Measurements from ENCODE around the gene OR52K1. TPM values are rescaled to one million over a fixed set of nuclear protein-coding genes. Genes with fewer than 3 reads are reported as not detected.

OR52K1 gene
- not detected for total RNA-seq

DNA sequence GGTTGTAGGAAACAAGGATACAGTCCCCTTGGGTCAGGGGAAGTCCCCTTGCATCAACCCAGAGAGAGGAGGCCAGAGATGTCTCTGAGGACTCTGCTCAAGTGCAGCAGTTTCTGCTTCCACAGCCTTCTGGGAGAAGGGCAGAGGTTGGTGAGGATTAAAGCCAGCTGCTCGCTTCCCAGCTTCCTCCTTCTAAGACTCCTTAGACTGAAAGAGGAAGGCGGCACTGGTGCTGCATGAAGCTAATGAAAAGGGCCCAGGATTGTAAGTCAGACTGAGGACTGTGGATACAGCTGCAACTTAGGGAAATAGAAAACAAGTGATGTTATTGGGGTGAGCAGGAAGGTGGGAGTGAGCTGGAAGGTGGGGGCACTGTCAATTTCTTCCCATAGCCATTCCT, at the start of gene OR52K1:
TSS of gene OR52K1 (plus strand) at position 202 of the 400 bp plus-strand sequence. CDS start 6,255 bp downstream, outside the sequence.
- ATAC-seq: peak; percentile 31 to 50
- peaks cover 0 to 8% of the 10 kb centered on the region in 2 donors for H3K4me1 Mint-ChIP-seq (ENCODE audit: low read depth in 2 of 2)
- H3K27ac Mint-ChIP-seq: no peak within 1 kb of the TSS
- peaks cover 2 to 16% of the 10 kb centered on the region in 2 donors for H3K27me3 Mint-ChIP-seq
- H3K4me3 Mint-ChIP-seq: no peak within 1 kb of the TSS
- DNase-seq (ENCODE audit: low spot score): no peak
- H3K9me3 Mint-ChIP-seq: no peaks in the 10 kb centered on the region
- H3K36me3 Mint-ChIP-seq: no peaks in the 10 kb centered on the region

DNA sequence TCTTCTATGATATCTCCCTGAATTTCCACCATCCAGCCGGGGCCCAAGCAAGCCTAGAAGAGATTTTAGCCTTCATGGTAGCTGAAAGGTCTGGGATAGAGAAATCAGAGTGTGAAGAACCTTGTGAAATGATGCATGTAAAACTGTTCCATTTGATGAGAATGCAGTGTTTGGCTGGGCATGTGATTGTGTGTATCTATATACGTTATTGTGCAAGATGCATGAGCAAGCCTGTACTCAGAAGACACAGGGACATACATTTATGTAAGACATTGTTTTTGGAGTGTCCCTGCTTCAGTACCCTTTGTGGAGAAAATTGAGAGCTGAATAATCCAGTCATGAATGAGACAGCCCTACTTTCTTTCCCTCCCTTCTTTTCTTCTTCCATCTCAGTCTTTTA, 48.6 kb upstream of the OR52K1 start:
- peaks cover 28 to 50% of the 10 kb centered on the region in 2 donors for H3K27me3 Mint-ChIP-seq

DNA sequence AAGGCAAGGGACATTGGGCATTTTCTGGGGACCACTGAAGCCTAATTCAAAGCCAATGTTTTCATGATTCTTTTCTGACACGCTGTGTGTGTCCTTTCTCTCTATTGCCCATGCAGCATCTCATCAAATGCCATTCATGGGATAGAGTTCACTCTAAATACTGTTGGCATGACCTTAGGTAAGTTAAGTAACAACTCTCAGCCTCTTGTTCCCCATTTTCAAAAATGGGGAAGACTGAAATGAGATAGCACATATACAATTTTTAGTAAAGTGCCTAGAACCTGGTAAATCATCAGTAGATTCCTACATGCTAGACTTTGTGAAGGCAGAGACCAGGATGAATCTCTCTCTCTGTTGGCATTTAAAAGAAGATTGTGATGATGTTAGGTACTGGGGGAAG, 46.0 kb upstream of the OR52K1 start:
- H3K4me3 Mint-ChIP-seq: no peak overlapping the region
- ATAC-seq (no peak), DNase-seq (ENCODE audit: low spot score) (no peak)
- peaks cover 24 to 46% of the 10 kb centered on the region in 2 donors for H3K27me3 Mint-ChIP-seq
- H3K27ac Mint-ChIP-seq: no peak overlapping the region
- H3K4me1 Mint-ChIP-seq (ENCODE audit: low read depth in 2 of 2): no peaks in the 10 kb centered on the region
- H3K9me3 Mint-ChIP-seq: no peaks in the 10 kb centered on the region
- no peaks in the 10 kb centered on the region for H3K36me3 Mint-ChIP-seq

More for the DNA sequence above, 48.6 kb upstream of the OR52K1 start:
- no peaks in the 10 kb centered on the region for H3K4me1 Mint-ChIP-seq (ENCODE audit: low read depth in 2 of 2)
- DNase-seq (ENCODE audit: low spot score) (no peak), ATAC-seq (no peak)
- H3K36me3 Mint-ChIP-seq: no peaks in the 10 kb centered on the region
- no peak overlapping the region for H3K27ac Mint-ChIP-seq
- no peaks in the 10 kb centered on the region for H3K9me3 Mint-ChIP-seq
- H3K4me3 Mint-ChIP-seq: no peak overlapping the region

DNA sequence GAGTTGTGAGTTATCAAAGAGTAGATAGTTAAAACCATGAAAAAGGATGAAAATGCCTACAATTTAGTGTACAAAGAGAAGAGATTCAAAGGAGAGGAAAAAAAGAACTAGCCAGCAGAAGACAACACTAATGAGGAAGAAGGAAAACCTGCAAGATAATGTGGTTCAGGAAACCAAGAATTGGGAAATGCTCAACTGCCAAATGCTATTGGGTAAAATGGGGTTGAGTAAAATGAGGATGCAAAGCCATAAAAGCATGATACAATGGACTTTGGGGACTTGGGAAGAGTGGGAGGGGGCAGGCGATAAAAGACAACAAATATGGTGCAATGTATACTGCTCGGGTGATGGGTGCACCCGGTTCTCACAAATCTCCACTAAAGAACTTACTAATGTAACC, 40.9 kb upstream of the OR52K1 start:
- no peaks in the 10 kb centered on the region for H3K36me3 Mint-ChIP-seq
- no peaks in the 10 kb centered on the region for H3K4me1 Mint-ChIP-seq (ENCODE audit: low read depth in 2 of 2)
- H3K4me3 Mint-ChIP-seq: no peak overlapping the region
- ATAC-seq: no peak
- DNase-seq (ENCODE audit: low spot score): no peak
- H3K27ac Mint-ChIP-seq: no peak overlapping the region
- H3K27me3 Mint-ChIP-seq: peaks cover 19 to 25% of the 10 kb centered on the region in 2 donors
- no peaks in the 10 kb centered on the region for H3K9me3 Mint-ChIP-seq

DNA sequence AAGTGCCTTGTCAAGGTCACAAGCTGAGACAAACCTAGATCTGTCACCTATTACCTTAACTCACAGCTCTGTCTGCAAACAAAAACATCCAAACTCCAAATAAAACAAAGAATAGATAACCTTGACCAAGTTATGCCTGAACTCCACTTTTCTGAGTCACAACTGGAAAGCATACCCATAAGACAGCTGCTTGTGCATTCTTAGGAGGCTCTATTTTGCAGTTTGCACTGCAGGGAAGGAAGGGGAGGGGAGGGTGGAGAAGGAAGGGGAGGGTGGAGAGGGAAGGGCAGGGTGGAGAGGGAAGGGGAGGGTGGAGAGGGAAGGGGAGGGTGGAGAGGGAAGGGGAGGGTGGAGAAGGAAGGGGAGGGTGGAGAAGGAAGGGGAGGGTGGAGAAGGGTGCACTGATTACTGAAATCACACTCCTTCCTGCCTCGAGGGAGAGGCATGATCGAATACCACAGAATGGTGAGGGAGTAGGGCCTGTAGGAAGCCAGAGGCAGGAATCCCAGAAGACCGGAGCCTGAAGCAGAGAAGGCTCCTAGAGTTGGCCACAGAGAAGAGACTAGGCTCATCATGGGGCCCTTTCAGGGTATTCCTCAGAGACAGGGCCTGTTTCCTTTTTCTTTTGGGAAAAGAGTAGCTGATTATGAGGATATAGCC, 39.1 kb upstream of the OR52K1 start:
- ATAC-seq (no peak), DNase-seq (ENCODE audit: low spot score) (no peak)
- Mint-ChIP-seq H3K27me3 (peaks cover 9 to 10% of the 10 kb centered on the region in 2 donors), H3K4me1 (ENCODE audit: low read depth in 2 of 2) (no peaks in the 10 kb centered on the region), H3K9me3 (no peaks in the 10 kb centered on the region), H3K27ac (no peak overlapping the region), H3K36me3 (no peaks in the 10 kb centered on the region), H3K4me3 (no peak overlapping the region)

DNA sequence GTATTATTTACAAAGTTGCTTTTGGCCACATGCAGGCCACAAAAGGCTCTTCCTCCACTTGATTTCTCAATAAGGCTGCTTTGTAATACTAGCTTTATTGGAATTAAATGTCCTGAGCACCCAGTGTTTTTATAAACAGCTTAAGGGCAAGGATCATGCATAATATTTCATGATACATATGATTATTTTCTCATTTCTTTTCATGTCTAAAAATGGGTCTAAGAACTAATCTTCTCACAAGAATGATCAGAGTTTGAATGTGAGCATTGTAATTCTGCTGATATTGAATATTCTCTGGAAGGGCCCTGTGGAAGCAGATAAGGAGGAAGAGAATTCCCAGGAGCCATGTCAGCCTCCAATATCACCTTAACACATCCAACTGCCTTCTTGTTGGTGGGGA, 33.5 kb upstream of the OR52K1 start, which contains the start of gene OR52K2:
TSS of gene OR52K2 (plus strand) at position 301 of the 400 bp plus-strand sequence. CDS start at position 346, 45 bp downstream.
- H3K4me3 Mint-ChIP-seq: no peak within 1 kb of the TSS
- DNase-seq (ENCODE audit: low spot score) (no peak), ATAC-seq (no peak)
- no peak within 1 kb of the TSS for H3K27ac Mint-ChIP-seq
- no peaks in the 10 kb centered on the region for H3K4me1 Mint-ChIP-seq (ENCODE audit: low read depth in 2 of 2)
- H3K36me3 Mint-ChIP-seq: no peaks in the 10 kb centered on the region
- H3K27me3 Mint-ChIP-seq: peaks cover 0 to 4% of the 10 kb centered on the region in 2 donors
- H3K9me3 Mint-ChIP-seq: no peaks in the 10 kb centered on the region

DNA sequence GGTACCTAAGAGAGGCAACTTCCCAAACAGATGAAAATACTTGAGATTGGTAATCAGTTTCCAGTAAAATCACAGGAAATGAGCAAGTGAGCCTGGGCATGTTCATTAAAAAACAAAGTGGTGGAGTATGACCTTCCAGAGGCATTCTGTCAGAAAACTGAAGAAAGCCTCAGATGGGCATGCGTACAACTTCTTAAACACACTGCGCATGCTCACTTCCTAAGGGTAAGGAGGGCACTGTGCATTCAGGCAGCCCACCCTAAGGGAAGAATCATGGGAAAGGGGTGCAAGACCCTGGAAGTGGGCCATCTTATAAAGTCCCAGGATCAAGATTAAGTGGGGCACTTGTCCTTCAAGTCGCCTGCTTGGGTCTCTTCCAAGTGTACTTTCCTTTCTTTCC, 29.3 kb upstream of the OR52K1 start:
- H3K9me3 Mint-ChIP-seq: no peaks in the 10 kb centered on the region
- no peak overlapping the region for H3K4me3 Mint-ChIP-seq
- H3K36me3 Mint-ChIP-seq: no peaks in the 10 kb centered on the region
- peaks cover 4% of the 10 kb centered on the region in 2 donors for H3K4me1 Mint-ChIP-seq (ENCODE audit: low read depth in 2 of 2)
- H3K27ac Mint-ChIP-seq: no peak overlapping the region
- ATAC-seq: no peak
- peaks cover 14 to 19% of the 10 kb centered on the region in 2 donors for H3K27me3 Mint-ChIP-seq
- no peak for DNase-seq (ENCODE audit: low spot score)

DNA sequence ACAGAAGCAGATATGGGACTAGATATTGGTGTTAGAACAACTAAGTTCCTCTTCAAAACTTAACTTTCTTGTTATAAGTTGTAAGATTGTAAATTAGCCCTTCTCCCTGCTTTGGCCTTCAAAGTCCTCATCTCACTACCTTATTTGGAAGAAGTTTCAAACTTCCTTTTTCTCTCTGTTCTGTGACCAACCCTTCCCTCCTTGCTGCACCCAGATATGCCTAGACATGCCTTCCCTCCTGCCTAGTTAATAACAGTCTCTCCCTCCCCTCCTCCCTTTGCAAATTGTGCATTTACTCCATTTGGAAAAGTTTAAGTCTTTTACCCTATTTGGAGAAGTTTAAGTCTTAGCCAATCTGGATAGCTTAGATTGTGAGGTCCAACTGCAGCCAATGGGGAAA, 28.4 kb upstream of the OR52K1 start:
- Mint-ChIP-seq H3K27ac (no peak overlapping the region), H3K27me3 (peaks cover 21 to 23% of the 10 kb centered on the region in 2 donors), H3K4me3 (no peak overlapping the region), H3K9me3 (no peaks in the 10 kb centered on the region), H3K36me3 (no peaks in the 10 kb centered on the region), H3K4me1 (ENCODE audit: low read depth in 2 of 2) (peaks cover 4% of the 10 kb centered on the region in 2 donors)
- no peak for ATAC-seq
- no peak for DNase-seq (ENCODE audit: low spot score)

DNA sequence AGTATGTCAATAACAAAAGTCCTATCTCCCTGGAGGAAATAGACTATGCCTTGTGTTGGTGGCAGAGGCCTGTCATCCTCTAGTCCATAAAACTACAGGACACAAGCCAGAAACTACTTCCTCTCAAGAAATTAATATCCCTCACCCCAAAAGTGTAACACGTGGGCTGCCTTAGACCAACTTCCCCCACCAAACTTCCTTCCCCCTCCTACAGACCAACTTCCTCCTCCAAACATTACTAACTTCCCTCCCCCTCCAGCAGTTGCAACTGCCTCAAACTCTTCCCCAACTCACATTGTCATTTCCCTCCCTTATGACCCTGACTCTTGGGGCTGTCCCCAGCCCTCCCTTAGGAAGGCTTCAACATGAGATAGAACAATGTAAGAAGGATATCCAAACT, 27.0 kb upstream of the OR52K1 start:
- Mint-ChIP-seq H3K4me3 (no peak overlapping the region), H3K27ac (no peak overlapping the region), H3K36me3 (no peaks in the 10 kb centered on the region), H3K9me3 (no peaks in the 10 kb centered on the region), H3K4me1 (ENCODE audit: low read depth in 2 of 2) (peaks cover 4% of the 10 kb centered on the region in 2 donors), H3K27me3 (peaks cover 19 to 31% of the 10 kb centered on the region in 2 donors)
- ATAC-seq: peak in 1 of 2 donors; percentile 33
- DNase-seq (ENCODE audit: low spot score): no peak

DNA sequence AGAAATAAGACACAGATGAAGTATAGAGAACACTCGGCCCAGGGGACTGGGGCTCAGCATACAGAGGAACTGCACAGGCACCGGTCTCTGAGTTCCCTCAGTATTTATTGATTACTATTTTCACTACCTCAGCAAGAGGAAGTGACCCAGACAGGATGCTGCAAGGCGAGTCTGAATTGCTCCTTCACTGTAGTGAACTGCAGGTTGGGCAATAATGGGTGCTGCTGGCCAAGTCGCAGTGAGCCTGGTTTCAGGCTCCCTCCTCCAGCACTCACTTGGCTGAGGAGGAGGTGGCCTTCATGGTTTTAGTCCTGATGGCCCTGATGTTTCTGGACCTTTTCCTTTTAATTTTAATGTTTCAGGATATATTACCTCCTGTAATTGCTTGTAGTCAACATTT, 22.9 kb upstream of the OR52K1 start:
- Mint-ChIP-seq H3K9me3 (peaks cover 3% of the 10 kb centered on the region), H3K36me3 (peaks cover 4% of the 10 kb centered on the region), H3K4me1 (ENCODE audit: low read depth in 2 of 2) (peaks cover 4% of the 10 kb centered on the region in 2 donors), H3K27me3 (peaks cover 35 to 55% of the 10 kb centered on the region in 2 donors), H3K27ac (no peak overlapping the region), H3K4me3 (no peak overlapping the region)
- DNase-seq (ENCODE audit: low spot score): no peak
- ATAC-seq: no peak

DNA sequence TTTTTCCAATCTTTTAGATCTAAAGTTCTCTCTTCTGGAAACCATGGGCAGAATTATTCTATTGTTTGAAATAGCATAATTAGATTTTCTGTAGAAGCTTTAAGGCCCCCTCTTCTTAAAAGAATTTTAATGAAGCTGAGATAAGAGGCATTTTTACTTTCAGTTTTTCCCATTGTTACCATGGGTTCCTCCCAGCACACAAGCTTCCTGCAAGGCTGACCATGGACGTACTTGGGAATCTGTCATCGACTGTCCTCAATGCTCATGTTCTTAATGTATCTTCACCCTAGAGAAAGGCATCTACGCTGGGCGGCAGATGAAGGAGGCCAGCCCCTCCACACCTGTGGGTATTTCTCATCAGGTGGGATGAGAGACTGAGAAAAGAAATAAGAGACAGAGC, 22.3 kb upstream of the OR52K1 start:
- peaks cover 6% of the 10 kb centered on the region for H3K36me3 Mint-ChIP-seq
- peaks cover 4% of the 10 kb centered on the region in 2 donors for H3K4me1 Mint-ChIP-seq (ENCODE audit: low read depth in 2 of 2)
- no peak overlapping the region for H3K4me3 Mint-ChIP-seq
- ATAC-seq (no peak), DNase-seq (ENCODE audit: low spot score) (no peak)
- H3K9me3 Mint-ChIP-seq: peaks cover 8% of the 10 kb centered on the region
- H3K27me3 Mint-ChIP-seq: peaks cover 38 to 61% of the 10 kb centered on the region in 2 donors
- H3K27ac Mint-ChIP-seq: no peak overlapping the region

DNA sequence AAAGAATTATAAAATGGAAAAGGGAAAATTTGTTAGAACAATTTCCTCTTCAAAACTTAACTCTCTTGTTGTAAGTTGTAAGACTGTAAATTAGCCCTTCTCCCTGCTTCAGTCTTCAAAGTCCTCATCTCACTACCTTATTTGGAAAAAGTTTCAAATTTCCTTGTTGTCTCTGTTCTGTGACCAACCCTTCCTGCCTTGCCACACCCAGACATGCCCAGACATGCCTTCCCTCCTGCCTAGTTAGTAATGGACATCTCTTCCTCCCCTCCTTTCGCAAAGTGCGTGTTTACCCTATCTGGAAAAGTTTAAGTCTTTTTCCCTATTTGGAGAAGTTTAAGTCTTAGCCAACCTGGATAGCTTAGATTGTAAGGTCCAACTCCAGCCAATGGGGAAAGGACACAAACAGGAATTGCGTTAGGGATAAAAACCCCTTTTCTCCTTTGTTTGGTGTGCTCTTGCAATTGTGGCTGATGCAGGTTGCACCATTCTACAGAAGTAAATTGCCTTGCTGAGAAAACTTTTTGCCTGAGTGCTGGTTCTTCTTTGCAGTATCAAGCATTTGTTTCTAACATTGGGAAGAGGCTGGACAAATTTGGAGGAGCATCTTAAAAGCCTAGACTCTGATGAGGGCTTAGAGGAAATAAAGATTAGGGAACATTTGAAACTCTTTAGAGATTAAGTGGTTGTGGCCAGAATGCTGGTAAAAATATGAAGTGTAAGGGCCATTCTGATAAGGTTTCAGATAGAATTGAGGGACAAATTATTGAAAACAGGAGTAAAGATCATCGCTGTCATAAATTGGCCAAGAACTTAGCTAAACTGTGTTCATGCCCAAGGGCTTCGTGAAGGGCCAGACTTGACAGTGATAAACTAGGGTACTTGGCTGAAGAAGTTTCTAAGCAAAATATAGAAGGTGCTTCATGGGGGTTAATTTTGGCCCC, 18.0 kb upstream of the OR52K1 start:
- no peak overlapping the region for H3K27ac Mint-ChIP-seq
- no peaks in the 10 kb centered on the region for H3K4me1 Mint-ChIP-seq (ENCODE audit: low read depth in 2 of 2)
- DNase-seq (ENCODE audit: low spot score) (no peak), ATAC-seq (no peak)
- no peak overlapping the region for H3K4me3 Mint-ChIP-seq
- H3K9me3 Mint-ChIP-seq: peaks cover 8% of the 10 kb centered on the region
- H3K36me3 Mint-ChIP-seq: peaks cover 6% of the 10 kb centered on the region
- peaks cover 27 to 44% of the 10 kb centered on the region in 2 donors for H3K27me3 Mint-ChIP-seq

DNA sequence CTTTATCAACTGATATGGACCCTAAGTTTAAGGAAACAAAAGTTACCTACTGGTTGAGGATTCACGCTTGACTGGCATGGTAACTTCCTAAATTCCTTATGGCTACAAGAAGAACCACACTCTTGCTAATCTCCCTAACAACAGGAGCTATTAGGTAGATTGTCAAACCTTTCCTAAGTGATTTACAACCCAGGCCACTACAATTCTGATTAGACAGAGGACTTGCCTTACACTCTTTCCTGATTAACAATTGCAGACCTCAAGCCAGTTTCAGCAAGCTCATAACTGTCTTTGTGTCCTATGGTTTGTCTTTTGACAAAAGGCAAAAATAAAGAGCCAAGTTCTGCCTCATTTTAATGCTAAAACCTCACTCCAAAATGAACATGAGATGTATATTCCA, 17.0 kb upstream of the OR52K1 start:
- ATAC-seq (no peak), DNase-seq (ENCODE audit: low spot score) (no peak)
- Mint-ChIP-seq H3K27ac (no peak overlapping the region), H3K27me3 (peaks cover 31 to 47% of the 10 kb centered on the region in 2 donors), H3K36me3 (peaks cover 6% of the 10 kb centered on the region), H3K9me3 (peaks cover 8% of the 10 kb centered on the region), H3K4me3 (no peak overlapping the region), H3K4me1 (ENCODE audit: low read depth in 2 of 2) (no peaks in the 10 kb centered on the region)
